ENCODE results near the gene DPF3. TPM values are rescaled to one million over a fixed set of nuclear protein-coding genes. Genes with fewer than 3 reads are reported as not detected.

Gene DPF3
- total RNA-seq, 1 donor from 2014 or later, result 0.86 TPM

- TF ChIP-seq CTCF (conservative IDR thresholded peaks at IDR 0.05; ENCODE audit: low read depth, low read length), result no peak
- no peak for DNase-seq (ENCODE audit: low read depth)
- H3K4me3 ChIP-seq (ENCODE audit: low read depth, low read length), result no peak overlapping the region
These were observed 106.1 kb downstream of the DPF3 start for GRCh38 chr14:72787841-72788240.

- no peak for DNase-seq (ENCODE audit: low read depth)
- no peak for TF ChIP-seq CTCF (conservative IDR thresholded peaks at IDR 0.05; ENCODE audit: low read depth, low read length)
- H3K4me3 ChIP-seq (ENCODE audit: low read depth, low read length), result no peak overlapping the region
These were observed 107.2 kb downstream of the DPF3 start for GRCh38 chr14:72786378-72787350.

GRCh38 chr14:72783741-72784140 is 110.2 kb downstream of the DPF3 start:
- no peak overlapping the region for H3K4me3 ChIP-seq (ENCODE audit: low read depth, low read length)
- DNase-seq (ENCODE audit: low read depth), result no peak
- no peak for TF ChIP-seq CTCF (conservative IDR thresholded peaks at IDR 0.05; ENCODE audit: low read depth, low read length)

GRCh38 chr14:72782817-72783216 is 111.1 kb downstream of the DPF3 start:
- TF ChIP-seq CTCF (conservative IDR thresholded peaks at IDR 0.05; ENCODE audit: low read depth, low read length), result no peak
- no peak overlapping the region for H3K4me3 ChIP-seq (ENCODE audit: low read depth, low read length)
- no peak for DNase-seq (ENCODE audit: low read depth)

- DNase-seq (ENCODE audit: low read depth), result peak; percentile 10
- H3K4me3 ChIP-seq (ENCODE audit: low read depth, low read length), result no peak overlapping the region
- TF ChIP-seq CTCF (conservative IDR thresholded peaks at IDR 0.05; ENCODE audit: low read depth, low read length), result no peak
These were observed 112.1 kb downstream of the DPF3 start for GRCh38 chr14:72781561-72782508.

GRCh38 chr14:72780751-72781150 is 113.2 kb downstream of the DPF3 start:
- TF ChIP-seq CTCF (conservative IDR thresholded peaks at IDR 0.05; ENCODE audit: low read depth, low read length), result no peak
- no peak for DNase-seq (ENCODE audit: low read depth)
- H3K4me3 ChIP-seq (ENCODE audit: low read depth, low read length), result no peak overlapping the region

Measured in epithelial cell of proximal tubule (primary cell).